ENCODE results near the gene PTPRN2.
"Not testable (repeated sequence)": the region's sequence is repeated elsewhere in the genome, so short reads cannot be mapped to it uniquely, and the experiment has no call there.

Gene PTPRN2

GRCh38 chr7:157792241-157793086, 795.2 kb downstream of the PTPRN2 start:
- no peak for DNase-seq

- DNase-seq = no peak
Measured at GRCh38 chr7:157791666-157792065, 796.0 kb downstream of the PTPRN2 start.

- no peak for DNase-seq
Measured at GRCh38 chr7:157791261-157791660, 796.4 kb downstream of the PTPRN2 start.

- no peak for DNase-seq
Measured at GRCh38 chr7:157789942-157790341, 797.7 kb downstream of the PTPRN2 start.

- no peak for DNase-seq
Measured at GRCh38 chr7:157789094-157789493, 798.5 kb downstream of the PTPRN2 start.

GRCh38 chr7:157788573-157788972, 799.0 kb downstream of the PTPRN2 start:
- DNase-seq = no peak

- no peak for DNase-seq
Measured at GRCh38 chr7:157787275-157787701, 800.3 kb downstream of the PTPRN2 start.

- no peak for DNase-seq
Measured at GRCh38 chr7:157786375-157787274, 801.0 kb downstream of the PTPRN2 start.

GRCh38 chr7:157785486-157786186, 802.0 kb downstream of the PTPRN2 start:
- no peak for DNase-seq

- DNase-seq = no peak
Measured at GRCh38 chr7:157784979-157785441, 802.6 kb downstream of the PTPRN2 start.

GRCh38 chr7:157784041-157784835, 803.4 kb downstream of the PTPRN2 start:
- DNase-seq = no peak

GRCh38 chr7:157782041-157782440, 805.6 kb downstream of the PTPRN2 start:
- DNase-seq = no peak

- no peak for DNase-seq
Measured at GRCh38 chr7:157780721-157781120, 806.9 kb downstream of the PTPRN2 start.

GRCh38 chr7:157780312-157780711, 807.3 kb downstream of the PTPRN2 start:
- no peak for DNase-seq

- no peak for DNase-seq
Measured at GRCh38 chr7:157779206-157779605, 808.4 kb downstream of the PTPRN2 start.

GRCh38 chr7:157777194-157777762, 810.3 kb downstream of the PTPRN2 start:
- DNase-seq = not testable (repeated sequence)

- no peak for DNase-seq
Measured at GRCh38 chr7:157775560-157776332, 811.9 kb downstream of the PTPRN2 start.

GRCh38 chr7:157775021-157775559, 812.5 kb downstream of the PTPRN2 start:
- DNase-seq = no peak

GRCh38 chr7:157774495-157774894, 813.1 kb downstream of the PTPRN2 start:
- DNase-seq = no peak

- DNase-seq = no peak
Measured at GRCh38 chr7:157773361-157773760, 814.3 kb downstream of the PTPRN2 start.

Measured in NCI-H510A (cell line).